NCI-H1930 (cell line): Measurements from ENCODE around the gene IFT22.
"Not testable (repeated sequence)": the region's sequence is repeated elsewhere in the genome, so short reads cannot be mapped to it uniquely, and the experiment has no call there.

Source experiments
- DNase-seq, 2 experiments: peaks; one replicate each; lab custom pipeline; 2025; lab: John Stamatoyannopoulos, UW

IFT22 gene

GRCh38 chr7:101277155-101277554, 44.5 kb downstream of the IFT22 start:
- DNase-seq, result no peak

- DNase-seq, result no peak
These were observed 48.4 kb downstream of the IFT22 start for GRCh38 chr7:101273206-101273605.

GRCh38 chr7:101271021-101271420, 50.6 kb downstream of the IFT22 start:
- DNase-seq, result no peak

GRCh38 chr7:101269664-101270063, 51.9 kb downstream of the IFT22 start:
- no peak for DNase-seq

- DNase-seq, result no peak
These were observed 55.7 kb downstream of the IFT22 start for GRCh38 chr7:101265622-101266516.

GRCh38 chr7:101264102-101264706, 57.4 kb downstream of the IFT22 start:
- not testable (repeated sequence) for DNase-seq
